ENCODE results near the gene CSTF1.

The CSTF1 gene

DNA sequence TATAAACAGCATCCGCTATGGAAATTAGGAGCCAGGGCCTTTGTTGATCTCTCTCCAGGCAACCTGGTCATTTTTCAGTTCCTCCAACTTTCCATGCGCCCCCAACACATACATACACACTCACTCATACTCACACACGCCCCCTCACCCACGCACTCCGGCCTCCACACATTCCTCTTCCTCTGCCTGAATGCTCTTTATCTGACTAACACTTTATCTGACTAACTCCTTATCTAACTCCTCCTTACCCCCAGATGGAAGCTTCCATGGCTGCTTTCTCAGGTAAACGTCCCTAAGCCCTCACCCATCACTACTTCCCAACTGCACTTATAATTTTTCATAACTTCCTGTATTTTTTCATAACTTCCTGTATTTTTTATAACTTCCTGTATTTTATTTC lies 37.1 kb downstream of the CSTF1 start:
- no peak for DNase-seq (ENCODE audit: low spot score)

DNA sequence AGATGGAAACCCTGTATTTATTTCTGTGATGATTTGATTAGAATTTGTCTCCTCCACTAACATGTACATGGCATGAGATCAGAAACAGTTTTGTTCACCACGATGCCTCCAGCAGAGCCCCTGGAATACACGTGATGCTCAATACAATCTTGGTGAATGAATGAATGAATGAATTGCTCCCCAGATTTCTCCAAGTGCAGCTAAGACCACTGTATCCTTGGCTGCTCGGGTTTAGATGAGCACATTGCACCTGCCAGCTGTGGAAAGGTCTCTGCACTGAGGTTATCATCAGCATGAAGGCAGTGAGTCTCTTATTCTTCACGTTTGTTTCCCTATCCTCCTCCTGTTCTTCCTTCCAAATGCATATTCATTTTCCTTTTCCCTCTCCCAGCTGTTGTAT lies 37.5 kb downstream of the CSTF1 start:
- DNase-seq (ENCODE audit: low spot score): no peak

DNA sequence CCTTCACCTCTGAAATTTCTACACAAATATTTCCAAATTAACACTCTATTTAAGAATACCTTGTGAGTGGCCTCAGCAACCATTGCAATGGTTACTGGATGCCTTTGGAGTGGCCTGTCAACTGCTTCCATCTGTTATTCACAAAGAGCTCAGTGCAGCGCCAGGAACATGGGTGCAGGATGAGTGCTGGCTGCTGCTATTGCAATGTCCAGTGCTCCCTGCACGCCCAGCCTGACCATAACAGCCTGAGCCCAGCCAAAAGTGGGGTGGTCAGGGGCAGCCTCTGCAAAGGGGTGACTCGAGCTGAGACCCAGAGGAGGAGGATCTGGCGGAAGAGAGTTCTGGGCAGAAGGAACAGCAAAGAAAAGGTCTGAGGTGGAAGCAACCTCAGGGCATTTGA lies 38.0 kb downstream of the CSTF1 start:
- DNase-seq (ENCODE audit: low spot score): no peak

DNA sequence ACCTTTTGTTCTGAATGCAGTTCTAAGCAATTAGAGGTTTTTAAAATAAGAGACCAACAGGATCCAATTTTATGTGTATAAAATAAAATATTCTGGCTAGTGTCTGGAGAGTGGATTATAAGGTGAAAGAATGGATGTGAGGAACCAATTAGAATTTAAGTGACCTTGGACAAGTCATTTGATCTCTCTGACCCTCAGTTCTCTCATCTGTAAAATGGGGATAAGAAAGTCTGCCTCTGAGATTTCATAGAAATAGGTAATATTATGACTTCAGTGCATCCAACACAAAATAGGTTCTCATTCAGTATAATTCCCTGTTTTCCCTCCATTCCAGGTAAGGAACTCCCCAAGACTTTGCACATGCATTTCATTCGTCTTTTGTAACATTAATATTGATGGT lies 38.5 kb downstream of the CSTF1 start:
- no peak for DNase-seq (ENCODE audit: low spot score)

DNA sequence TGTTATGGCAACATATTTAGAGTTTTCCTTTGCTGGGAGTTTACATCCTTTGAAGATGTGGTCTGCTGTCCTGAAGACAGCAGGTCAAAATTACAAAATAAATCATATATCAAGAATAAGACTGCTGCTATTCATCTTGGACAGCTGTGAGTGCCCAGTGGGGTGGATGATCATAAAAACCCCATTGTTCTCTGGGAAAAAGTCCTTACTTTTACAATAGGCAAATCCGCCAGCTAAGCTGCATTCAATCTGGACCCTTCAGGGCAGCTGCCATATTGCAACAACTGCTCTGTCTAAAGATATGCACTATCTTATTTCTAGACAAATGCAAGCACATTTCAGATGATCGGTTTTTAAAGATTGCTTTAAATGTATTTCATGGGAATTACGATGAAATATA lies 39.0 kb downstream of the CSTF1 start:
- DNase-seq (ENCODE audit: low spot score): no peak

DNA sequence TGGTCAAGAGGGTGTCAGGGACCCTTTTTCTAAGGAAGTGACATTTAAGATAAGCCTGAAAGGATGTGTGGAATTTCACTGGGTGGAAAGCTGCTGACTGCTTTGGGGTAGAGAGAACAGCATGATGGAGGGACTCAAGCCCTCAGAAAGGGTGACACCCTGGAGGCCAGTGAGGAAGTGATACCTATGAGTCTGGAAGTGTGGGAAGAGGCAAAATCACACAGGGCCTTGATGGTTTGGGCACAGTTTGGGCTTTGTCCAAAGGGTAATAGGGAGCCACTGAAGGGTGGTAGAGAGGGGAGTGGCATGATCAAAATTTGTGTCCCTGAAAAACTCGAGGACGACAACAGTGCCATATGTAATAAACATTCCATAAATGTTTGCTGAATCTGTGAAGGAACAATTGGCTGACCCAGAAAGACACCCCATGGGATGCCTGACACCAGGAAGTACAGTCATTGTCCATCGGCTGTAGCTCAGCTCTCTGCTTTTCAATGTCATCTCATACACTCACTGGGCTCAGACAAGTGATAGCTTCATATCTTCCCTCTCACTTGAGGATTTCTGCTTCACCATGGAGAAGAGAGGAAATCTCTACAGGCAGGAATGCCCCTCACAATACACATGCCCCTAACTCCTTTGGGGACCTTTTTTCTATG lies 40.9 kb downstream of the CSTF1 start:
- DNase-seq (ENCODE audit: low spot score): no peak

DNA sequence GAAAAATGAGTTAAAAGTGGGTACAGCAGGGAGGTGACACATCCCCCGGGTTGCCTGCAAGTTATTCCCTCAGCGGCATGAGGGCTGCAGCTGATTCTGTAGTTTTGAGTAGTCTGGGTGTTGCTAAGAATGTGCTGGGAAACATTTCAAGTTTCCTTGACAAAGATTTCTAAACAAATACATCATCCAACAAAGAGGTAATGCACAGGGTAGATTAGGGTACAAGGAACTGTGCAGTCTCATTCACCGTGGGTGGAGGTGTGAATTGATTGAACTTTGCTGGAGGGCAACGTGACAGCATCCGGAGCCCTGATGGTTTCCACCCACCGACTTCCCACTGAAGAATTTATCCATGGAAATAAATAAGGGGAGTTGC lies 41.4 kb downstream of the CSTF1 start:
- no peak for DNase-seq (ENCODE audit: low spot score)

DNA sequence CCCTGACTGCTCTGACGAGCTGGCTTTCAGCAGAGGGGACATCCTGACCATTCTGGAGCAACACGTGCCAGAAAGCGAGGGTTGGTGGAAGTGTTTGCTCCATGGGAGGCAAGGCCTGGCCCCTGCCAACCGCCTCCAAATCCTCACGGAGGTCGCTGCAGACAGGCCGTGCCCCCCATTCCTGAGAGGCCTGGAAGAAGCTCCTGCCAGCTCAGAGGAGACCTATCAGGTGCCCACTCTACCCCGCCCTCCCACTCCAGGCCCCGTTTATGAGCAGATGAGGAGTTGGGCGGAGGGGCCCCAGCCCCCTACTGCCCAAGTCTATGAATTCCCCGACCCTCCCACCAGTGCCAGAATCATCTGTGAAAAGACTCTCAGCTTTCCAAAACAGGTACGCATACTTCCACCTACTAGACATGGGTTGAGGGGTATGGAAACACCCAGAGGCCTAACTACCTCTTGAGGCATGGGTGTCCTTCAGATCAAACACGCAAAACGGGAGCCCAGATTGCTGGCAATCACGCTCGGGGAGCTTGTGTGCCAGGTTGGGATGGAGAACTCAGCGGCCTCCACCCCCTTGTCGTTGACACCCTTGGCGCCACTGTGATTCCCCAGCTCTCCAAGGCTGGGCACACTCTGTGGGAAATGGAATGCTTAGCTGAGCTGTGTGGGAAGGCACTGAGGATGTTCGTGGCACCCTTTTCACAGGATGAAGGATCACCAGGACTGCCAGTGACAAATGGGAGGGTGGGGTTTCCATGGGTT lies 44.9 kb downstream of the CSTF1 start:
- DNase-seq (ENCODE audit: low spot score): no peak

DNA sequence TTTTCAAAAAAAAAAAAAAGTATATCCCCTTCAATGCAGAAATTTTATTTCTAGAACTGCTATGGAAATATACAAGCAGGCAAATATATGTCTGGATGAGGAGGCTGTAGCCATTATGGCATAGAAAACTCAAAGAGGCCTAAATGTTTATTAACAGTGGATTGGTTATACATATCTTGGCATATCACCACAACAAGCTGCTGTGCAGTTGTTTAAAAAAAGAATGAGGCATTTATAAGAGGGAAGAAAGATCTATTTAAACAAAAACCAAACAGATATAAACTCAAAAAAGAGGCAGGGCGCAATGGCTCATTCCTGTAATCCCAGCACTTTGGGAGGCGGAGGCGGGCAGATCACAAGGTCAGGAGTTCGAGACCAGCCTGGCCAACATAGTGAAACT lies 45.8 kb downstream of the CSTF1 start:
- no peak for DNase-seq (ENCODE audit: low spot score)

DNA sequence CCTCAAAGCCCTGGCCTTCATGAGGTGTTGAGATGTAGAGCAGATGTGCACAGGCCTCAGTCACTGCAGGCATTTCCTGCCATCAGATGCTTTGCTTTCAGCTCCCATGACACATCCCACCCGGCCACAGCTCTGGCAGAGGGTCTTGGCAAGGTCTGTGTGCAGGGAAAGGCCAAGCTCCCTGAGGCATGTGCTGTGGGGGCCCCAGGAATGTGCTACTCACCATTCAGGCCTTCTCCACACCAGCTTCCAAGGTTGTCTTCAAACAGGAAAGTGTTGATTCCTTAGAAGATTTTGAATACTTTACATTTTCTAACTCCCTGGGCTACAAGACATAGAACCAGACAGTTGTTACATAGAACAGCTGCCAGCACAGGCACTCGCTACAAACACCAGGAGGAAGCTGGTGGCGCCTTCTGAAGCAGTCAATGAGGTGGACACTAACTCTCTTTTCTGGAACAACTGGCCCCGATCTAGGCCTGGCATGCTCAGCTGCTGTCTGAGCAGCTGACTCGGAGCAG lies 47.4 kb downstream of the CSTF1 start:
- no peak for DNase-seq (ENCODE audit: low spot score)

DNA sequence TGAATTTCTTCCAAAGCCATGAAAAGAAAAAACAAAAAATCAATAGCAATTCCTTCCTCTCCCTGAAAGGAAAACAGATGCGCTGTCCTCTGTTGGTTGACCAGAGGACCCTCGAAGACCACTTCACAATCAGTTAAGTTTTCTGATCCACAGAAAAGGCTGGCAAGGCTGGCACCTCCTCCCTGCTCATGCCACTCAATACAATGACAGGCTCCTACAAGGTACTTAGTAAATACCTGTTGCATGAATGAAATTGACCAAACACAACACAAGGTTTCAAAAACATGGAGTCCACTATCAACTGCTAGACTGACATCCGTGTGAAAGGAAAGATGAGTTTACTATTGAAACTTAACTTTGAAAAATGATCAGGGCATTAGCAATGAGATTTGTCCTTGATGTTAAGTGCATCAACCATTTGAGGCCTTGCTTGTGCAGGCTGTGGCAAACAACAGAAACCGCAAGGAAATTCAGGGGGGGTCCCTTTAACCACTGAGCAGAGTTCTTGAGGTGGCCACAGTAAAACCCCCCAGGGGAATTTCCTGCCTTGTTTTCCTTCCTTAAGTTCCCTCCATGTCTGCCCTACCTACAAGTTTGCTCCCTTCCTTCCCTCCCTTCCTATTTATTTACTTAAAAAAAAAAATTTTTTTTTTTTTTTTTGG lies 48.0 kb downstream of the CSTF1 start:
- peak; percentile 71 for DNase-seq (ENCODE audit: low spot score)

DNA sequence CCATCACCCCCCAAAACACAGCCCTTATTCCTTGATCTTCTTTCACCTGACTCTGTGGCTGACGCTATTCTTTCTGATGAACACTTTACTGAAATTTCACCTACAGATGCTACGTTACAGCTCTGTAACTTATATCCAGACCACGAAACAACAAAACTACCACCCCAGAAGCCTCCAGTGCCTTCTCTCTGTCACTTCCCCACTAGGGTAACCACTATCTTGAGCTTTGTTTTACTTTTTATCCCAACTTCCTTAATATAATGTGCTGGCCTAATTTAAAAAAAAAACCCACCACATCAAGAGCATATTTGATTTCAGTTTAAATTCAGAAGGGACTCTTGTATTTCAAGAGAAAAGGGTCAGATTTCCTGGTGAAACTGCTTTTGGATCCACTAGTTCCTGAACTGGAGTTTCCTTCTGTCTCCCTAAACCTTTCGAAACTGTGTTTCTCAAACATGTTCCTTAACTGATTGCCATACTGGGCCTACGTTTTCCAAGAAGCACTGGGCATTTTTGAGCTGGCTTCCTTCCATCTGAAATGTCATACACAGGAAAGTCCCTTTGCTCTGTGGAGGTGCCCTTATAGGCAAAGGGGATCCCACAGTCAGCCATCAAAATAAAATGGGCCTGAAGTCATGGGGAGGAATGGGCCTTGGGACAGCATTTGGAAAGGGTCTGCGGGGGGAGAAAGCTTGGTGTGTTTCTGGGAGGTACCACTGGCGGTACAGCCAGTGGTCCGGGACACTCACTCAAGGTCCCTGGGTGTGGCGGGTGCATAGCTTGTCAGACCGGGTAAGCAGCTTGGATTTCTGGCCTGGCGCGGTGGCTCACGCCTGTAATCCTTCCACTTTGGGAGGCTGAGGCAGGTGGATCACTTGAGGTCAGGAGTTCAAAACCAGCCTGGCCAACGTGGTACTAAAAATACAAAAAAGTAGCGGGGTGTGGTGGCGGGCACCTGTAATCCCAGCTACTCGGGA lies 50.2 kb downstream of the CSTF1 start:
- no peak for DNase-seq (ENCODE audit: low spot score)

DNA sequence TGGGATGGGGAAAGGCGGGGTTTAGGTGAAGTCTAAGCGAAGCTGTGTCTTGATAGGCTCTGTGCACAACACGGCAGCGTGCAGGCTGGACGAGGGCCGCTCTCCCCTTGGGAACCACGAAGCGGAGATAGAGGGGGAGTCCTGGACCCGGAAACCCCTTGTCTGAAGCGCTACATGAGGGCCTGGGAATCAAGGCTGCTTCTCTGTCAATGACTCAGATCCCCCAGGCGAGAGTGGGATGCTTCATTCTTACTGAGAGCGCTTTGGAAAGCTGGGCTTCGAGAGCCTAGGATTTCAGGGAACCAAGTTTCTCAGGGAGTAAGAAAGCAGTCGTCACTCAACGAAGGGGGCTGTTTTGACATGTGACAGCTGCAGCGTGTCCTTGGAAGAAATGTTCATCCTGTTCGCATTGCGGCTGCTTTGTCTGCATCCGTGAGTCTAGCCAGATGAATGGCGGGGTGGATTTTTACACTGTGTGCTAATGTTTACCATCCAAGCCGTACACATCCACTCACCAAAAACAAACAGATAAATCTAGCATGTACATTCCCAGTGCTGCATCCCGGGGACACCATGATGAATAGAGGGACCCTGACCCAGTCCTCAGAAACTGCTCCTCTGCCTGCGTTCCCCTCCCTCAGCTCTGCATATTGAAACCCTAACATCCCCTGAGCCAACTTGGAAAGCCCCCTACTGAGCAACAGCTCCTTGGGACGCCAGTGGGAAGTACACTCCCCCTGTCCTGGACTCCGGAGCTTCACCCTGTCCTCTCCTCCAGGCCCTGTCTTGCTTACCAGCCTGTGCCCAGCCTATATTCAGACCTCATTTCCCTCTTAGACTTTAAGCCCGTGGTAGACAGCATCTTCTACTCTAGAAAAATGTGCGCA lies 51.5 kb downstream of the CSTF1 start:
- DNase-seq (ENCODE audit: low spot score): no peak

DNA sequence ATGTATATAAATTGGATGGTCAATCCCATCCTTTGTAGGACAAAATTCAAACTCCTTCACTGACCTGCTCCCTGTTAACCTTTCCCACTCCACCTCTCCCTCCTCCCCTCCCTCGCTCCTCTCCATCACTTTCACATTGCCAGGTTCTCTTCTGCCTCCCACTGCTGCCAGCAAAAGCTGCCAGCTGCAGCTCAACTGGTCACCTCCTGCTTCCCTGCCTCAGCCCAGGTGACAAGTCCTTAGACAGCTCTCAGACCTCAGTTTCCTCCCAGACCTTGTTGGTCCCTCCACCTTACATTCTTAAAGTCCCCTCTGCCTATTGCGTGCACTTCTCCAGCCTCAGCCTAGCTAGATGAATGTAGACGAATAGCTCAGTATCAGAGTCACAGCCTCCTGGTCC lies 52.7 kb downstream of the CSTF1 start:
- no peak for DNase-seq (ENCODE audit: low spot score)

DNA sequence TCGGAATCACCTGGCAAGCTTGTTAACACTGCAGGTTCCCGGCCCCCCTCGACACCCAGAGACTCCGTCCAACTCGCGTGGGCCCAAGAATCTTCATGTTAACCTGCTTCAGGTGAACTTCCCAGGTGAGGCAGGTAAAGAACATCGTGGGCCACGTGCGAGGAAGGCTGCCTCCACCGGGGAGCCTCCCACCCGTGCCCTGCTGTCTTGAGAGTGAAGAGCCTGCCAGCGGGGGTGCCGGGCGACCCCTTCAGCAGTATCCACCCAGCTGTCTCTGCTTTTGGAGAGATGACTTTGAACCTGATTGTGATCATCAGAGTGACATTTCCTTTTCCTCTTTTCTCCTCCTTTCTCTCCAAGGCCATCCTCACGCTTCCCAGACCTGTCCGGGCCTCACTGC lies 53.1 kb downstream of the CSTF1 start:
- DNase-seq (ENCODE audit: low spot score): no peak

DNA sequence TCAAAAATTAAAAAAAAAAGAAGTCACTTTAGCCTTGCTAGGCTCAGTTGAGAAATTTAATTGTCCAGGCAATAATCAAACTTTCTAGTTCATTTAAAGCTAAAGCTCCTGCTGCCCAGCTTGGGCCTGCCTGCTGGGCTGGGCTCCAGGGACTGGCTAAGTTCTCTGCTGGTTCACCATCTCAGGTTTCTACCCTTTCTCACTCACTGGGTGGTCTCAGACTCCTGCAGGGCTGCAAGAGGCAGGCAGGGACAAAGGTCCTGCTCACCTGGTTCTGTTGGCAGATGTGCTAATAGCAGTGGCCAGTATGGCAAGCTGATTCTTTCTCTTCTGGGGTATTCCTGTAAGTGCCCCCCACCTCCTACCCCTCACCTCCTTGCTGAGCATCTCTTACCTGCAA lies 54.8 kb downstream of the CSTF1 start:
- no peak for DNase-seq (ENCODE audit: low spot score)

DNA sequence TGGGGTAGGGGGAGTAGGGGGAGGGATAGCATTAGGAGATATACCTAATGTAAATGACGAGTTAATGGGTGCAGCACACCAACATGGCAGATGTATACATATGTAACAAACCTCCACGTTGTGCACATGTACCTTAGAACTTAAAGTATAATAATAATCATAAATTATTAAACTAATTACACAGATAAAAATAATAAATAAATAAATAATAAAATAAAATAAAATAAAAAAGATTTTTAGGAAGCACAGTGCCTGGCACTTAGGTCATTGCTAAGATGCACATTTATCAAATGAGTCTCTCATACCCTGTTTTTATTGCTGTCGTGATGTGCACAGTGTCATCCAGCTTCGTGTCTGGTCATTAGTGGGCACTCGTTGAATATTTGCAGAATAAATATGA lies 57.0 kb downstream of the CSTF1 start:
- DNase-seq (ENCODE audit: low spot score): no peak

DNA sequence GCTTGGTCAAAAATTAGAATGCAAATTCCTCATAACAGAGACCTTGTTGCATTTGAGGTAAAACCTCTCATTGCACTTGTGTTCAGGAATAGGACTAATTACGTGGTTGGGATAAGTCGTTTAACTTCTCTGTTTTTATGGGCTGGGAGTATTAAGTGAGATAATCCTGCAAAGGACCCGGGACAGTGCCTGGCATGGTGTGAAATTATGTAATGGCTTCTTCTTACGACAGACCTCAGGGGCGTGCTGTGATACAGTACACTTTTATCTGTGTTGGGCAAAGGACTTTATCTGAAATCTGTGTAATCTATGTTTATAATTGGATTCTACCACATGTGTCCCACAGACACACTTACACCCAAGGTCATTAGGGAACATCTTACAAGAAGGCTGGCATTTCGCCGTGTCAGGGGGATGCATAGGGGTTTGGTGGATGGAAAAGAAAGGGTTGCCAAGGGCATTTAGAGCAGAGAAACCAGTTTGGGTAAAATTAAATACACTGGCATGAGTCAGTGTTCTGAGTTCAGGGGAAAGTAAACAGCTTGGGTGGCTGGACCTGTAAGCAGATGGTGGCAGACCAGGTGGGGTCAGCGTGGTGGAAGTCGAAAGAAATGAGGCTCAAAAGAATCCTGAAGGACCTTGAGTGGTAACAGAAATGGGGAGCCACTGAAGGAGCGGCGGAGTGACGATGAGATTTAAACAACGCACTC lies 58.8 kb downstream of the CSTF1 start:
- DNase-seq (ENCODE audit: low spot score): no peak

DNA sequence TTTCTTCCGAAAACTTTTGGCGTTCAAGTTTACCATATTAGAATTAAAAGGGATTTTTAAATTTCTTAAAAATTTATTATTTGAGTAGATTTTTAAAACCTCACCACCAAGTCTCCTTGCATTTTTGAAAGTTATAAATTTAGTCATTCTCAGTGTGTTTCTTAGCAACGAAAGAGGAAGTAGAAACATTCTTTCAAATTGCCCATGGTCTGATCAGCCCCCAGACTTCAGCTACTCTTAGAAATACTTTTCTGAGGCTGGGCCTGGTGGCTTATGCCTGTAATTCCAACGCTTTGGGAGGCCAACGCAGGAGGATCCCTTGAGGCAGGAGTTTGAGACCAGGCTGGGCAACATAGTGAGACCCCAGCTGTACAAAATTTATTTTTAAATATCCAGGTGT lies 60.9 kb downstream of the CSTF1 start:
- no peak for DNase-seq (ENCODE audit: low spot score)

DNA sequence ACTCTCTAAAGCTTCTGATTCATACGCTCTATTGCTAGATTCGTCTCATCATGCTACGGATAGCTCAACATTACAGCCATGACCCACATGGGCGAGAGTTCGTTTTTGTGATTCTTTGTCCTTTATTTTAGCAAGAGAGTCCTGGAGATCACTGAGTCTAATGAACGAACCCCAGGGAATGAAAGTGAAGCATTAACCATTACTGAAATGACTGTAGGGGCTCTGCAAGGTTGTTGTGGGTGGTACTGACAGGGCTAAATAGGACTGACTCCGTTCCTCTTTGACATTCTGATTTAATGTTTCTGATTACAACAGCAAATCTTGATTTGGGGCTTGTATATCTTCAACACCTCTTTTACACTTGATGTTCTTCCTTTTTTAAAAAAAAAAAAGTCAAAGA lies 62.3 kb downstream of the CSTF1 start:
- no peak for DNase-seq (ENCODE audit: low spot score)
